Panc1 (cell line): ENCODE data around the gene DZIP3. TPM values are rescaled to one million over a fixed set of nuclear protein-coding genes. Genes with fewer than 3 reads are reported as not detected.

ENCODE experiments used
- ATAC-seq: fragments of 200-7000 bp; cut with Tn5 transposase; 2 replicates; pipeline ENCODE4 v1.9.1; 2020; ENCODE audit warnings: mild to moderate bottlenecking, moderate library complexity
- BruUV-seq: library from RNA; stranded (reverse); fragments of 400-500 nt; replicated peaks from 2 replicates; lab custom pipeline; 2021; lab: Mats Ljungman, UMichigan
- CTCF ChIA-PET: fragments of 300-600 bp; sonication (Branson Sonifier 250); formaldehyde crosslinking; loops from one replicate; lab custom pipeline; 2022; ENCODE audit warnings: antibody characterized with exemption; lab: Charles Lee
- POLR2A ChIA-PET: fragments of 300-600 bp; sonication (Branson Sonifier 250); formaldehyde crosslinking; loops from one replicate; lab custom pipeline; 2022; ENCODE audit warnings: antibody characterized with exemption; lab: Charles Lee
- DNase-seq: peaks from one replicate; pipeline ENCODE4 v3.0.0-alpha.2; 2010; ENCODE audit warnings: low read depth, low spot score
- H3K27ac ChIP-seq: 2 replicates; pipeline ENCODE4 v1.5.1; 2011; ENCODE audit warnings: mild to moderate bottlenecking, low read length, inconsistent platforms
- H3K27me3 ChIP-seq: fragments of 200-500 bp; sonication (Bioruptor generic); 2 replicates; pipeline ENCODE4 v1.6.0; 2014; ENCODE audit warnings: low read length, inconsistent platforms; ENCODE audit not compliant: control insufficient read depth, insufficient read depth
- H3K36me3 ChIP-seq: fragments of 200-500 bp; sonication (Bioruptor generic); 2 replicates; pipeline ENCODE4 v1.5.1; 2014; ENCODE audit warnings: inconsistent platforms, mild to moderate bottlenecking, low read length, moderate library complexity; ENCODE audit not compliant: control insufficient read depth, insufficient read depth
- H3K4me1 ChIP-seq: 2 replicates; pipeline ENCODE4 v1.5.1; 2011; ENCODE audit warnings: inconsistent platforms, mild to moderate bottlenecking, low read length, moderate library complexity; ENCODE audit not compliant: control insufficient read depth, insufficient read depth
- H3K4me3 ChIP-seq, 2 experiments: 2 replicates each; pipeline ENCODE4 v1.5.1; 2011 to 2012; ENCODE audit warnings: low read depth in 2 of 2, low read length in 2 of 2, mild to moderate bottlenecking in 2 of 2, inconsistent platforms in 1 of 2, moderate library complexity in 1 of 2
- H3K9me3 ChIP-seq: fragments of 200-500 bp; sonication (Bioruptor generic); 2 replicates; pipeline ENCODE4 v1.5.1; 2014; ENCODE audit warnings: low read depth, mild to moderate bottlenecking, inconsistent platforms, low read length, moderate library complexity; ENCODE audit not compliant: control insufficient read depth, insufficient read depth
- POLR2AphosphoS5 ChIP-seq: IDR thresholded peaks from 2 replicates; pipeline ENCODE4 v1.6.1; 2012; ENCODE audit warnings: mild to moderate bottlenecking, low read depth, low read length, moderate library complexity
- SIN3A ChIP-seq: IDR thresholded peaks from 2 replicates; pipeline ENCODE4 v1.6.1; 2012; ENCODE audit warnings: low read depth, mild to moderate bottlenecking, low read length, moderate library complexity, borderline replicate concordance; ENCODE audit not compliant: insufficient read depth
- TCF7L2 ChIP-seq: IDR thresholded peaks from 2 replicates; pipeline ENCODE4 v1.6.1; 2011; ENCODE audit warnings: mild to moderate bottlenecking, low read depth, low read length, inconsistent platforms
- in situ Hi-C: cut with HindIII; loops from 2 replicates; pipeline ENCODE4 v1.10.0; 2016; ENCODE audit warnings: low sequenced_read_pairs, low pct_unique_long_range_greater_than_20kb
- intact Hi-C: fragments of 100-400 bp; cut with micrococcal nuclease; formaldehyde crosslinking; loops from one replicate; pipeline ENCODE4 v1.10.0; 2022; ENCODE audit not compliant: unreplicated experiment
- total RNA-seq: library from RNA; stranded (reverse); gene quantifications from one replicate; pipeline ENCODE4 v1.2.1, GENCODE V29; 2021; ENCODE audit not compliant: unreplicated experiment
- TF ChIP-seq, protein P1 (sequence below), 2 experiments: IDR thresholded peaks; 2 replicates each; pipeline ENCODE4 v1.6.1; 2011 to 2012; ENCODE audit warnings: low read depth in 2 of 2, control low read depth in 1 of 2, low read length in 1 of 2, mild to moderate bottlenecking in 1 of 2, moderate library complexity in 1 of 2; ENCODE audit not compliant: insufficient read depth in 1 of 2
- TF ChIP-seq, protein P2 (sequence below): fragments of 450-650 bp; IDR thresholded peaks from 2 replicates; pipeline ENCODE4 v1.5.1; 2017; ENCODE audit warnings: mild to moderate bottlenecking

Gene DZIP3
- total RNA-seq, 1 experiment from 2014 or later: 30.9 TPM

DNA sequence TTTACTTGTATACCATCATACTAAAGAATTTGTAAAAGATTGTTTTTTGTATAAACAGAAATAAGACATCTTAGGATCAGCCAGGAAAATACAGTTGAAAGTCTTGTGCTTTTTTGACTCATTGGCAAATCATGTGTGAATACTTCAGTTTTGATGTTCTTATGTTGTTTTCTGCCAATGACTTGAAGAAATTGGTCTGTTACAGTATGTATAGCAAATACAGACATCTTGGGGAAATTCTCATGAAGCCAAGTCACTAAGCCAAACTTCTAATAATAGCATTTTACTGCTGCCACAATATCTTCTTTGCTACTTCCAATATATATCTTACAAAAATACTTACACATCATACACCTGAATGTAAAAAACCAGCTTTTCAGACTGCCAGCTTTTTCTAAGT, 83.2 kb downstream of the DZIP3 start:
- no peaks in the 10 kb centered on the region for H3K27me3 ChIP-seq
- H3K27ac ChIP-seq: no peak overlapping the region
- no TSS peak for BruUV-seq
- no peaks in the 10 kb centered on the region for H3K36me3 ChIP-seq
- in situ Hi-C loops (no loop called here), intact Hi-C loops (no loop called here)
- ChIA-PET CTCF (no interaction called here), POLR2A (no interaction called here)
- no peaks in the 10 kb centered on the region for H3K4me1 ChIP-seq
- TF ChIP-seq, protein P1, sequence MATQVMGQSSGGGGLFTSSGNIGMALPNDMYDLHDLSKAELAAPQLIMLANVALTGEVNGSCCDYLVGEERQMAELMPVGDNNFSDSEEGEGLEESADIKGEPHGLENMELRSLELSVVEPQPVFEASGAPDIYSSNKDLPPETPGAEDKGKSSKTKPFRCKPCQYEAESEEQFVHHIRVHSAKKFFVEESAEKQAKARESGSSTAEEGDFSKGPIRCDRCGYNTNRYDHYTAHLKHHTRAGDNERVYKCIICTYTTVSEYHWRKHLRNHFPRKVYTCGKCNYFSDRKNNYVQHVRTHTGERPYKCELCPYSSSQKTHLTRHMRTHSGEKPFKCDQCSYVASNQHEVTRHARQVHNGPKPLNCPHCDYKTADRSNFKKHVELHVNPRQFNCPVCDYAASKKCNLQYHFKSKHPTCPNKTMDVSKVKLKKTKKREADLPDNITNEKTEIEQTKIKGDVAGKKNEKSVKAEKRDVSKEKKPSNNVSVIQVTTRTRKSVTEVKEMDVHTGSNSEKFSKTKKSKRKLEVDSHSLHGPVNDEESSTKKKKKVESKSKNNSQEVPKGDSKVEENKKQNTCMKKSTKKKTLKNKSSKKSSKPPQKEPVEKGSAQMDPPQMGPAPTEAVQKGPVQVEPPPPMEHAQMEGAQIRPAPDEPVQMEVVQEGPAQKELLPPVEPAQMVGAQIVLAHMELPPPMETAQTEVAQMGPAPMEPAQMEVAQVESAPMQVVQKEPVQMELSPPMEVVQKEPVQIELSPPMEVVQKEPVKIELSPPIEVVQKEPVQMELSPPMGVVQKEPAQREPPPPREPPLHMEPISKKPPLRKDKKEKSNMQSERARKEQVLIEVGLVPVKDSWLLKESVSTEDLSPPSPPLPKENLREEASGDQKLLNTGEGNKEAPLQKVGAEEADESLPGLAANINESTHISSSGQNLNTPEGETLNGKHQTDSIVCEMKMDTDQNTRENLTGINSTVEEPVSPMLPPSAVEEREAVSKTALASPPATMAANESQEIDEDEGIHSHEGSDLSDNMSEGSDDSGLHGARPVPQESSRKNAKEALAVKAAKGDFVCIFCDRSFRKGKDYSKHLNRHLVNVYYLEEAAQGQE (IDR thresholded peaks at IDR 0.05; ENCODE audit: insufficient read depth in 1 of 2, low read depth in 2 of 2, low read length in 1 of 2): no peak
- TF ChIP-seq POLR2AphosphoS5: no peak
- TF ChIP-seq, protein P2, sequence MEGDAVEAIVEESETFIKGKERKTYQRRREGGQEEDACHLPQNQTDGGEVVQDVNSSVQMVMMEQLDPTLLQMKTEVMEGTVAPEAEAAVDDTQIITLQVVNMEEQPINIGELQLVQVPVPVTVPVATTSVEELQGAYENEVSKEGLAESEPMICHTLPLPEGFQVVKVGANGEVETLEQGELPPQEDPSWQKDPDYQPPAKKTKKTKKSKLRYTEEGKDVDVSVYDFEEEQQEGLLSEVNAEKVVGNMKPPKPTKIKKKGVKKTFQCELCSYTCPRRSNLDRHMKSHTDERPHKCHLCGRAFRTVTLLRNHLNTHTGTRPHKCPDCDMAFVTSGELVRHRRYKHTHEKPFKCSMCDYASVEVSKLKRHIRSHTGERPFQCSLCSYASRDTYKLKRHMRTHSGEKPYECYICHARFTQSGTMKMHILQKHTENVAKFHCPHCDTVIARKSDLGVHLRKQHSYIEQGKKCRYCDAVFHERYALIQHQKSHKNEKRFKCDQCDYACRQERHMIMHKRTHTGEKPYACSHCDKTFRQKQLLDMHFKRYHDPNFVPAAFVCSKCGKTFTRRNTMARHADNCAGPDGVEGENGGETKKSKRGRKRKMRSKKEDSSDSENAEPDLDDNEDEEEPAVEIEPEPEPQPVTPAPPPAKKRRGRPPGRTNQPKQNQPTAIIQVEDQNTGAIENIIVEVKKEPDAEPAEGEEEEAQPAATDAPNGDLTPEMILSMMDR: no peak
- TF ChIP-seq TCF7L2: no peak
- no peak for TF ChIP-seq SIN3A
- ATAC-seq (no peak), DNase-seq (no peak)
- H3K4me3 ChIP-seq: no peak overlapping the region
- no peaks in the 10 kb centered on the region for H3K9me3 ChIP-seq

DNA sequence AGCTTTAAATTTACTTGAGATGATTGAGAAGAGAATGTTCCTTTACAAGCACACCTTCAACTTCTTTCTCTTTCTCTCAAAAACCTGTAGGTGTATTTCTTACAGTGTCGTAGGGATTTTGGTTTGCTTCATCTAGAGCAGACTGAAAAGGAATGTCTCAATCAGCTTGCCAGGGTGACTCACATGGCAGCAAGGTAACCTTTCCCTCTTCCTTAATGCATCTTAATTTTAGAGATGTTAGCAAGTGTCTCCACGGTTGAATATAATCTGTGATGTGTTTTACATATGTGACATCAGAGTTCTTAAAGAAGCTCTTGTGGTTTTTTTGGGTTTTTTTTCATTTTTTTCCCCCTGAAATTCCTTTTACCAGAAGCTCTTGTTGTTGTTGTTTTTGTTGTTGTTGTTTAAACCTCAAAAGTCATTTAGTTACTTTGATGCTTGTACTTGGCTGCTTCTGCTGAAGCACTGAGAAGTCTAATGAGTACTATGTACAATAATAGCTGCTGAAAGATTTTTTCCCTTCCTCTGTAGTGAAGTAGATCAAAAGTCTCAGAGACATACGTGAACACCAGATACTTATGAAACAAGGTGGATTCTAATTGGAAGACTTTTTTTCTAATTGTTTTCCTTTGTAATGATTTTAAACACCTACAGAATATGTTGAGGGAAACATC, 84.6 kb downstream of the DZIP3 start:
- TF ChIP-seq, protein P2: no peak
- TF ChIP-seq TCF7L2 (no peak), SIN3A (no peak), POLR2AphosphoS5 (no peak)
- TF ChIP-seq, protein P1 (IDR thresholded peaks at IDR 0.05; ENCODE audit: insufficient read depth in 1 of 2, low read depth in 2 of 2, low read length in 1 of 2): no peak
- Histone ChIP-seq H3K9me3 (no peaks in the 10 kb centered on the region), H3K27ac (no peak overlapping the region), H3K4me1 (no peaks in the 10 kb centered on the region), H3K4me3 (no peak overlapping the region), H3K27me3 (no peaks in the 10 kb centered on the region), H3K36me3 (no peaks in the 10 kb centered on the region)
- ChIA-PET POLR2A (no interaction called here), CTCF (no interaction called here)
- in situ Hi-C loops: no loop called here
- BruUV-seq: no TSS peak
- intact Hi-C loops: no loop called here
- DNase-seq (no peak), ATAC-seq (no peak)
